Adrenal gland (tissue), 9 donors: ENCODE data around the gene LOC128125822.

Source experiments
- DNase-seq, 7 donors: peaks; one replicate each; pipeline ENCODE4 v3.0.0-alpha.2; 2019 to 2020
- H3K27ac ChIP-seq, 5 donors: fragments of 200-600 bp; sonication (generic) in 4 of 5; 1 replicate in 3 of 5; 2 replicates in 2 of 5; pipeline versions ENCODE4 v1.5.1 to v1.8.0; 2016 to 2020; ENCODE audit warnings: mild to moderate bottlenecking in 1 of 5
- H3K27me3 ChIP-seq: fragments of 200-600 bp; 2 replicates; pipeline ENCODE4 v1.8.0; 2021
- H3K36me3 ChIP-seq, 2 donors: fragments of 200-600 bp; replicated peaks in 1 of 2; 1 replicate in 1 of 2; 2 replicates in 1 of 2; pipeline versions ENCODE4 v1.5.1 to v1.8.0; 2018 to 2022
- H3K4me1 ChIP-seq, 2 donors: fragments of 200-600 bp; replicated peaks in 1 of 2; 1 replicate in 1 of 2; 2 replicates in 1 of 2; pipeline versions ENCODE4 v1.5.1 to v1.8.0; 2018 to 2021
- H3K4me3 ChIP-seq, 4 donors: fragments of 200-600 bp; sonication (generic) in 3 of 4; one replicate each; pipeline ENCODE4 v1.5.1; 2016 to 2018
- H3K9me3 ChIP-seq, 3 donors: fragments of 200-600 bp; sonication (generic) in 1 of 3; replicated peaks in 1 of 3; 1 replicate in 2 of 3; 2 replicates in 1 of 3; pipeline versions ENCODE4 v1.5.1 to v1.8.0; 2016 to 2021
- CTCF ChIP-seq, 6 experiments: fragments of 450-650 bp in 4 of 6; fragments of 200-600 bp in 2 of 6; sonication (generic) in 1 of 6; IDR thresholded peaks; 1 replicate in 5 of 6; 2 replicates in 1 of 6; pipeline versions ENCODE4 v1.5.1 to v1.8.0; 2016 to 2021; ENCODE audit warnings: antibody characterized with exemption in 6 of 6, mild to moderate bottlenecking in 2 of 6, moderate library complexity in 1 of 6
- POLR2A ChIP-seq, 2 donors: fragments of 450-650 bp; IDR thresholded peaks; one replicate each; pipeline ENCODE4 v1.6.1; 2017; ENCODE audit warnings: antibody characterized with exemption in 2 of 2, mild to moderate bottlenecking in 2 of 2, moderate library complexity in 1 of 2
- WGBS, 4 donors: extraction: QIAGEN DNeasy Blood & Tissue Kit in 2 of 4; methylation state at CpG; one replicate each; pipeline versions ENCODE4 v1.1.5 to v1.1.7; 2013 to 2017; 5-methylcytosine and 5-hydroxymethylcytosine counted together
- intact Hi-C, 2 donors: fragments of 100-400 bp; cut with DNase I; formaldehyde crosslinking; loops; one replicate each; pipeline versions ENCODE4 v1.14.1 to v1.15.0; 2022 to 2023
- donor health status: healthy with polysubstance abuse.
- donor health status: Bipolar disorder and iron deficiency.
- donor health status: DM: yes; HTN: yes; CAD: no.
- donor health status: DM: no; HTN: no; CAD: no.
- donor health status: DM: no; HTN: no; CAD: no.

LOC128125822 gene

GRCh38 chr6:63526931-63527330 lies 45.3 kb upstream of the LOC128125822 start:
- no peaks in the 10 kb centered on the region for H3K9me3 ChIP-seq
- H3K36me3 ChIP-seq = no peaks in the 10 kb centered on the region
- no peaks in the 10 kb centered on the region for H3K27me3 ChIP-seq
- H3K4me3 ChIP-seq = no peak overlapping the region
- DNase-seq = no peak
- TF ChIP-seq POLR2A (IDR thresholded peaks at IDR 0.05) (no peak), CTCF (IDR thresholded peaks at IDR 0.05) (no peak)
- intact Hi-C loops = no loop called here
- no peak overlapping the region for H3K27ac ChIP-seq
- H3K4me1 ChIP-seq = peaks cover 0 to 14% of the 10 kb centered on the region in 2 donors

GRCh38 chr6:63527658-63528514 lies 44.4 kb upstream of the LOC128125822 start:
- H3K36me3 ChIP-seq = no peaks in the 10 kb centered on the region
- peak overlapping the region in 1 of 4 donors; percentile 17 for H3K4me3 ChIP-seq
- no peaks in the 10 kb centered on the region for H3K27me3 ChIP-seq
- H3K4me1 ChIP-seq = peaks cover 0 to 14% of the 10 kb centered on the region in 2 donors
- WGBS, 4 donors = 57 to 74% (median 60%) methylated on average over 6 of the region's 6 CpGs
- DNase-seq = peak; percentile 86 to 95 (median 92)
- peak overlapping the region in 4 of 5 donors; percentile 9 to 82 (median 57) for H3K27ac ChIP-seq
- H3K9me3 ChIP-seq = no peaks in the 10 kb centered on the region
- peak in 1 of 2 donors; percentile 35 for TF ChIP-seq POLR2A (IDR thresholded peaks at IDR 0.05)
- no peak for TF ChIP-seq CTCF (IDR thresholded peaks at IDR 0.05)
- intact Hi-C loops = no loop called here

- Histone ChIP-seq H3K27me3 (no peaks in the 10 kb centered on the region), H3K9me3 (no peaks in the 10 kb centered on the region), H3K4me3 (peak overlapping the region in 1 of 4 donors; percentile 41), H3K4me1 (peaks cover 0 to 14% of the 10 kb centered on the region in 2 donors), H3K27ac (no peak overlapping the region), H3K36me3 (no peaks in the 10 kb centered on the region)
- intact Hi-C loops = no loop called here
- TF ChIP-seq POLR2A (IDR thresholded peaks at IDR 0.05) (no peak), CTCF (IDR thresholded peaks at IDR 0.05) (no peak)
- no peak for DNase-seq
- 17 to 33% (median 22%) methylated on average over 4 of the region's 4 CpGs for WGBS, 4 donors
Observed at GRCh38 chr6:63529498-63529897, 42.8 kb upstream of the LOC128125822 start.

- no peak overlapping the region for H3K27ac ChIP-seq
- H3K36me3 ChIP-seq = no peaks in the 10 kb centered on the region
- H3K4me1 ChIP-seq = peaks cover 0 to 14% of the 10 kb centered on the region in 2 donors
- TF ChIP-seq CTCF (IDR thresholded peaks at IDR 0.05) (no peak), POLR2A (IDR thresholded peaks at IDR 0.05) (no peak)
- H3K27me3 ChIP-seq = no peaks in the 10 kb centered on the region
- H3K9me3 ChIP-seq = no peaks in the 10 kb centered on the region
- intact Hi-C loops = no loop called here
- H3K4me3 ChIP-seq = no peak overlapping the region
- 84 to 98% (median 86%) methylated on average over 3 of the region's 3 CpGs for WGBS, 4 donors
- no peak for DNase-seq
Observed at GRCh38 chr6:63530182-63530581, 42.1 kb upstream of the LOC128125822 start.
